NCI-H82 treated with DMSO at 0.1 percent for 48 hours (cell line): ENCODE results near the gene BCL2L14.
A peak's percentile ranks its signal among the peaks of the same experiment; 100 is the strongest.
"Not testable (repeated sequence)": the region's sequence is repeated elsewhere in the genome, so short reads cannot be mapped to it uniquely, and the experiment has no call there.

Experiments
- DNase-seq: peaks from one replicate; lab custom pipeline; 2025; ENCODE audit not compliant: unreplicated experiment; lab: John Stamatoyannopoulos, UW

The BCL2L14 gene

DNA sequence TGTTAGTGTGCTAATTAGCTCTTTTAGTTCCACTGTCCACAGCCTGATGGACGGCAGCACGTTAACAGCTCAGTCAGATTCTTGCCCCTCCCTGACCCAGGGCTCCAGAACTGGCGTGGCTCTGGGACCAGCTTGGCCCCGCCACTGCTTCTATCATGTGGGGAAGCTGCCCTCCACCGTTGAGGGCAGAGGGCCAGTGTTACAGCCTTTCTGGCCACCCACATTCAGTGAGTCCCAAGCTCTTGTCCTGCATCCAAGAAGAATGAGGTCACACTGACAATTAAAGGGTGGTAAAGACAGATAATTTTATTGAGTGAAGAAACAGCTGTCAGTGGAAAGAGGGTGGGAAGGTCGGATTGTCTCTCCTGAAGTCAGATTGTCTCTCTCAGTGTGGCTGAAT is 36.9 kb downstream of the BCL2L14 start:
- DNase-seq, result no peak

GRCh38 chr12:12108441-12109058 is 37.8 kb downstream of the BCL2L14 start:
- DNase-seq, result no peak

- DNase-seq, result not testable (repeated sequence)
These were observed 40.3 kb downstream of the BCL2L14 start for GRCh38 chr12:12110923-12111555.

DNA sequence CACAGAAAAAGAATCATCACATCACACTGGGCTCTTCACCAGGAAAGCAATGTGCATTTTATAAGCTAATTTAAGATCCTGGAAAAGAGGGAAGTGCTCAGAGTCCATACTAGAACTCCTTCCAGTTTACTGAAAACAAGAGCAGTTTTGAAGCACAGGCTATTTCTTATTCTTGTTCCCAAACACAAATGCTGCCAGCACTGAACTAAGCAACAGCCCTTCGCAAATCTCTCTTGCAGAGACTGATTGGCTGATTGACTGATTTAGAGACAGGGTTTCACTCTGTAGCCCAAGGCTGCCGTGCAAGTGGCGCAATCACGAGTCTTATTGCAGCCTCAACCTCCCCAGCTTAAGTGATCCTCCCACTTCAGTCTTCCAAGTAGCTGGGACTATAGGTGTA is 44.8 kb downstream of the BCL2L14 start:
- DNase-seq, result no peak

DNA sequence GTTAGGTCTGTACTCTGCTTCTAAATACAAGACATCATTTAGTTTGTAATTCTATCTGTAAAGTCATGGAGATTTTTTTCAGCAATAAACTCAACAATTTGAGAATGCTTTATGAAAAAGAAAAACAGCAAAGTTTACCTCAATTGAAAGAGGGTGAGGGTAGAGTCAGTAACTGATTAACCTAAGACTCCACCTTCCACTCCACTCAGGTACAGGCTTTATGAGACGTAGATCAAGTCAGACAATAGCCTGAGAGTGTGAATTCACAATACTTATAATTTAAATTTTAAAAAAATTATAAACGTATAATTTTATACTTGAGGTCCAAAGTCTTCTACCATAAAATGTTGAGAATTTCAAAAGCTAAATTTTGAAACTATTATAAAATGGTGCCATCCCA is 45.9 kb downstream of the BCL2L14 start:
- no peak for DNase-seq

- no peak for DNase-seq
These were observed 50.3 kb downstream of the BCL2L14 start for GRCh38 chr12:12121061-12121460.

GRCh38 chr12:12123036-12123604 is 52.4 kb downstream of the BCL2L14 start:
- no peak for DNase-seq

- no peak for DNase-seq
These were observed 55.8 kb downstream of the BCL2L14 start for GRCh38 chr12:12126551-12126950.

DNA sequence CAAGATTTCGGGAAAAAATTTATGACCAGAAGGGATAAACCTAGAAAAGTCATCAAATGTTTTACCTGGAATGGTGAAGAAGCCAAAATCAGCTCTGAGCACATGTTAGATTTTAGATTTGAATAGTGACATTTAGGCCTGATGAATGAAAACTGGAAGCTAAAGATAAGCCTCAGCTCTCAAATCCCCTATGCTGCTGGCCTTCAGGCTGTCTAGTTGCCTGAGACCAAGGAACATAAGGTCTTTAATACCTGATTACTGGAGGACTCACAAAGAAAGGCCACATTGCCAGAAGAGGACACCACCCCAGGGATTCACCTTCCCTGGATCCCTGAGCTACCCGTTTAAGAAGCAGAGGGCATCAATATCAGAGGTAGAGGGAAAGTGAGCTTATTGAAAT is 56.6 kb downstream of the BCL2L14 start:
- peak; percentile 55 for DNase-seq

GRCh38 chr12:12128670-12129069 is 57.9 kb downstream of the BCL2L14 start:
- no peak for DNase-seq

DNA sequence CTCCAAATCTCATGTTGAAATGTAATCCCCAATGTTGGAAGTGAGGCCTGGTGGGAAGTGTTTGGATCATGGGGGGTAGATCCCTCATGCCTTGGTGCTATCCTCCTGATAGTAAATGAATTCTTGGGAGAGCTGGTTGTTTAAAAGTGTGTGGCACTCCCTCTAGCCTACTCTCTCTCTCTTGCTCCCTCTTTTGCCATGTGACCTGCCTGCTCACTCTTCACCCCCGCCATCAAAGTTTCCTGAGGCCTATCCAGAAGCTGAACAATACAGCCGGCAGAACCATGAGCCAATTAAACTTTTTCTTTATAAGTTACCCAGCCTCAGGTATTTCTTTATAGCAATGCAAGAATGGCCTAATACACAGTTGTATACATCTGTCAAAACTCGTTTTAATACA is 62.5 kb downstream of the BCL2L14 start:
- no peak for DNase-seq

DNA sequence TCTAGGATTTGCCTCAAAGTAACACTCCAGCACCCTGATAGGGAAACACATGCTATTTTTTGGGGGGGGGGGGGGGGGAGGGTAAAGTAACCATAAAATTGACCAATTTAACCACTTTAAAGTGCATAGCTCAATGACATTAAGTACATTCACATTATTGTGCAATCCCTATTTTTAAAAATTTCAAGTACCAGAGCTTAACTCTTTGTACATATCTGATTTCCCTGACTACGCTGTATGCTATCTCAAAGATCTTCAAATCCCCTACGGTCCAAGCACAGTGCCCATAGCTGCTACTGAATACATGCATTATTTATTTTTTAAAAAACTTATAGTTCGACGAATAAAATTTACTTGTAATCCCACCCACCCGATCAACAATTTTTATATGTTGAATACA is 63.0 kb downstream of the BCL2L14 start:
- no peak for DNase-seq

- DNase-seq, result no peak
These were observed 67.7 kb downstream of the BCL2L14 start for GRCh38 chr12:12138203-12139154.

- DNase-seq, result no peak
These were observed 70.3 kb downstream of the BCL2L14 start for GRCh38 chr12:12141000-12141399.

DNA sequence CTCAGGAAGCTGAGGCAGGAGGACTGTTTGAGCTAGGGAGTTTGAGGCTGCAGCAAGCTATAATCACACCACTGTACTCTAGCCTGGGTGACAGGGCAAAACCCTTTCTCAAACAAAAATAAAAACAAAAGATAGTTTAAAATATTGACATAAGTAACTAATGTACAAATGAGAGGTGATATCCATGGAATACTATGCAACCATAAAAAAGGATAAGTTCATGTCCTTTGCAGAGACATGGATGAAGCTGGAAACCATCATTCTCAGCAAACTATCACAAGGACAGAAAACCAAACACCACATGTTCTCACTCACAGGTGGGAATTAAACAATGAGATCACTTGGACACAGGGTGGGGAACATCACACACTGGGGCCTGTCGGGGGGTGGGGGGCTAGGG is 73.8 kb downstream of the BCL2L14 start:
- not testable (repeated sequence) for DNase-seq

GRCh38 chr12:12147111-12147510 is 76.4 kb downstream of the BCL2L14 start:
- DNase-seq, result no peak
